ENCODE results near the gene ARID1B. TPM values are rescaled to one million over a fixed set of nuclear protein-coding genes. Genes with fewer than 3 reads are reported as not detected.

Gene ARID1B
- total and polyA plus RNA-seq, 7 experiments from 2014 or later = 17.5 to 164 (median 139) TPM

GRCh38 chr6:156832231-156832647 lies 55.1 kb downstream of the ARID1B start:
- no peaks in the 10 kb centered on the region for H3K9me3 ChIP-seq (ENCODE audit: control insufficient read depth in 2 of 3, low read length in 3 of 3)
- Mint-ChIP-seq H3K27me3 (no peaks in the 10 kb centered on the region), H3K9me3 (no peaks in the 10 kb centered on the region), H3K36me3 (peaks cover 6 to 43% (median 12%) of the 10 kb centered on the region in 5 donors), H3K4me1 (peaks cover 20 to 73% (median 67%) of the 10 kb centered on the region in 7 donors), H3K4me3 (peak overlapping the region in 1 of 10 donors; percentile 8), H3K27ac (peak overlapping the region in 1 of 9 donors; percentile 58)
- ChIA-PET CTCF (no interaction called here), POLR2A (no interaction called here)
- intact Hi-C loops (cut with micrococcal nuclease) = no loop called here
- no peak overlapping the region for H3K27ac ChIP-seq (ENCODE audit: low read depth, low read length)
- DNase-seq (no peak), ATAC-seq (no peak)
- no peaks in the 10 kb centered on the region for H3K27me3 ChIP-seq (ENCODE audit: control insufficient read depth in 2 of 2, insufficient read depth in 2 of 2, low read length in 2 of 2)
- peaks cover 0 to 10% (median 0%) of the 10 kb centered on the region in 3 experiments for H3K36me3 ChIP-seq (ENCODE audit: control insufficient read depth in 2 of 3, insufficient read depth in 3 of 3, low read length in 3 of 3)
- H3K4me3 ChIP-seq (ENCODE audit: low read length) = no peak overlapping the region
- peaks cover 0 to 6% of the 10 kb centered on the region in 2 donors for H3K4me1 ChIP-seq (ENCODE audit: control insufficient read depth in 2 of 2, insufficient read depth in 2 of 2, low read length in 2 of 2)

GRCh38 chr6:156832669-156833068 lies 55.5 kb downstream of the ARID1B start:
- ATAC-seq (no peak), DNase-seq (no peak)
- intact Hi-C loops (cut with micrococcal nuclease) = no loop called here
- Mint-ChIP-seq H3K27ac (no peak overlapping the region), H3K9me3 (no peaks in the 10 kb centered on the region), H3K36me3 (peaks cover 6 to 43% (median 12%) of the 10 kb centered on the region in 5 donors), H3K4me3 (peak overlapping the region in 1 of 10 donors; percentile 1), H3K4me1 (peaks cover 17 to 73% (median 69%) of the 10 kb centered on the region in 7 donors), H3K27me3 (no peaks in the 10 kb centered on the region)
- no peak overlapping the region for H3K27ac ChIP-seq (ENCODE audit: low read depth, low read length)
- no peak overlapping the region for H3K4me3 ChIP-seq (ENCODE audit: low read length)
- peaks cover 0 to 10% (median 0%) of the 10 kb centered on the region in 3 experiments for H3K36me3 ChIP-seq (ENCODE audit: control insufficient read depth in 2 of 3, insufficient read depth in 3 of 3, low read length in 3 of 3)
- ChIA-PET POLR2A (interaction anchor here (0.7 kb wide), 1 partner anchor 205 kb away, joined by 4 read pairs; no protein-coding TSS in a partner anchor), CTCF (no interaction called here)
- H3K27me3 ChIP-seq (ENCODE audit: control insufficient read depth in 2 of 2, insufficient read depth in 2 of 2, low read length in 2 of 2) = no peaks in the 10 kb centered on the region
- H3K4me1 ChIP-seq (ENCODE audit: control insufficient read depth in 2 of 2, insufficient read depth in 2 of 2, low read length in 2 of 2) = peaks cover 0 to 6% of the 10 kb centered on the region in 2 donors
- H3K9me3 ChIP-seq (ENCODE audit: control insufficient read depth in 2 of 3, low read length in 3 of 3) = no peaks in the 10 kb centered on the region

- intact Hi-C loops (cut with micrococcal nuclease) = no loop called here
- Mint-ChIP-seq H3K36me3 (peaks cover 6 to 42% (median 12%) of the 10 kb centered on the region in 5 donors), H3K27me3 (no peaks in the 10 kb centered on the region), H3K4me1 (peaks cover 11 to 71% (median 66%) of the 10 kb centered on the region in 7 donors), H3K4me3 (no peak overlapping the region), H3K27ac (no peak overlapping the region), H3K9me3 (no peaks in the 10 kb centered on the region)
- H3K27ac ChIP-seq (ENCODE audit: low read depth, low read length) = no peak overlapping the region
- H3K4me1 ChIP-seq (ENCODE audit: control insufficient read depth in 2 of 2, insufficient read depth in 2 of 2, low read length in 2 of 2) = peaks cover 0 to 6% of the 10 kb centered on the region in 2 donors
- no peak overlapping the region for H3K4me3 ChIP-seq (ENCODE audit: low read length)
- ChIA-PET POLR2A (no interaction called here), CTCF (no interaction called here)
- ATAC-seq = no peak
- H3K36me3 ChIP-seq (ENCODE audit: control insufficient read depth in 2 of 3, insufficient read depth in 3 of 3, low read length in 3 of 3) = peaks cover 0 to 10% (median 0%) of the 10 kb centered on the region in 3 experiments
- H3K9me3 ChIP-seq (ENCODE audit: control insufficient read depth in 2 of 3, low read length in 3 of 3) = no peaks in the 10 kb centered on the region
- DNase-seq = no peak
- no peaks in the 10 kb centered on the region for H3K27me3 ChIP-seq (ENCODE audit: control insufficient read depth in 2 of 2, insufficient read depth in 2 of 2, low read length in 2 of 2)
Measured at GRCh38 chr6:156833755-156834154, 56.6 kb downstream of the ARID1B start.

GRCh38 chr6:156839129-156839528 lies 62.0 kb downstream of the ARID1B start:
- POLR2A ChIA-PET = interaction anchor here (1.4 kb wide), 1 partner anchor 96 kb away, joined by 3 read pairs; no protein-coding TSS in a partner anchor
- no peak for ATAC-seq
- Histone ChIP-seq H3K27me3 (ENCODE audit: control insufficient read depth in 2 of 2, insufficient read depth in 2 of 2, low read length in 2 of 2) (no peaks in the 10 kb centered on the region), H3K4me1 (ENCODE audit: control insufficient read depth in 2 of 2, insufficient read depth in 2 of 2, low read length in 2 of 2) (peaks cover 0 to 18% of the 10 kb centered on the region in 2 donors), H3K9me3 (ENCODE audit: control insufficient read depth in 2 of 3, low read length in 3 of 3) (no peaks in the 10 kb centered on the region), H3K4me3 (ENCODE audit: low read length) (no peak overlapping the region), H3K36me3 (ENCODE audit: control insufficient read depth in 2 of 3, insufficient read depth in 3 of 3, low read length in 3 of 3) (no peaks in the 10 kb centered on the region), H3K27ac (ENCODE audit: low read depth, low read length) (no peak overlapping the region)
- intact Hi-C loops (cut with micrococcal nuclease) = no loop called here
- DNase-seq = no peak
- CTCF ChIA-PET = no interaction called here
- Mint-ChIP-seq H3K4me1 (peaks cover 33 to 81% (median 72%) of the 10 kb centered on the region in 7 donors), H3K36me3 (peaks cover 4 to 20% (median 5%) of the 10 kb centered on the region in 5 donors), H3K9me3 (no peaks in the 10 kb centered on the region), H3K27me3 (no peaks in the 10 kb centered on the region), H3K4me3 (peak overlapping the region in 1 of 10 donors; percentile 13), H3K27ac (peak overlapping the region in 1 of 9 donors; percentile 9)

- no peaks in the 10 kb centered on the region for H3K9me3 Mint-ChIP-seq
Measured at GRCh38 chr6:156839591-156840001, 62.4 kb downstream of the ARID1B start.

GRCh38 chr6:156840136-156840535 lies 63.0 kb downstream of the ARID1B start:
- Histone ChIP-seq H3K4me3 (ENCODE audit: low read length) (no peak overlapping the region), H3K9me3 (ENCODE audit: control insufficient read depth in 2 of 3, low read length in 3 of 3) (no peaks in the 10 kb centered on the region), H3K27ac (ENCODE audit: low read depth, low read length) (no peak overlapping the region), H3K36me3 (ENCODE audit: control insufficient read depth in 2 of 3, insufficient read depth in 3 of 3, low read length in 3 of 3) (no peaks in the 10 kb centered on the region), H3K27me3 (ENCODE audit: control insufficient read depth in 2 of 2, insufficient read depth in 2 of 2, low read length in 2 of 2) (no peaks in the 10 kb centered on the region), H3K4me1 (ENCODE audit: control insufficient read depth in 2 of 2, insufficient read depth in 2 of 2, low read length in 2 of 2) (peaks cover 0 to 25% of the 10 kb centered on the region in 2 donors)
- Mint-ChIP-seq H3K36me3 (peaks cover 3 to 23% (median 6%) of the 10 kb centered on the region in 5 donors), H3K9me3 (no peaks in the 10 kb centered on the region), H3K4me1 (peaks cover 43 to 87% (median 81%) of the 10 kb centered on the region in 7 donors), H3K27ac (peak overlapping the region in 4 of 9 donors; percentile 1 to 65 (median 14)), H3K27me3 (no peaks in the 10 kb centered on the region), H3K4me3 (peak overlapping the region in 6 of 10 donors; percentile 3 to 55 (median 26))
- intact Hi-C loops (cut with micrococcal nuclease) = no loop called here
- ATAC-seq (no peak), DNase-seq (no peak)
- POLR2A ChIA-PET = interaction anchor here (1.4 kb wide), 1 partner anchor 95 kb away, joined by 3 read pairs; no protein-coding TSS in a partner anchor
- CTCF ChIA-PET = no interaction called here

More at GRCh38 chr6:156839591-156840001, 62.4 kb downstream of the ARID1B start:
- Histone ChIP-seq H3K4me1 (ENCODE audit: control insufficient read depth in 2 of 2, insufficient read depth in 2 of 2, low read length in 2 of 2) (peaks cover 0 to 20% of the 10 kb centered on the region in 2 donors), H3K36me3 (ENCODE audit: control insufficient read depth in 2 of 3, insufficient read depth in 3 of 3, low read length in 3 of 3) (no peaks in the 10 kb centered on the region), H3K27ac (ENCODE audit: low read depth, low read length) (no peak overlapping the region), H3K27me3 (ENCODE audit: control insufficient read depth in 2 of 2, insufficient read depth in 2 of 2, low read length in 2 of 2) (no peaks in the 10 kb centered on the region), H3K9me3 (ENCODE audit: control insufficient read depth in 2 of 3, low read length in 3 of 3) (no peaks in the 10 kb centered on the region), H3K4me3 (ENCODE audit: low read length) (no peak overlapping the region)
- Mint-ChIP-seq H3K36me3 (peaks cover 3 to 21% (median 5%) of the 10 kb centered on the region in 5 donors), H3K4me1 (peaks cover 37 to 82% (median 76%) of the 10 kb centered on the region in 7 donors), H3K27ac (peak overlapping the region in 2 of 9 donors; percentile 9 to 47), H3K4me3 (peak overlapping the region in 2 of 10 donors; percentile 13 to 37), H3K27me3 (no peaks in the 10 kb centered on the region)
- ATAC-seq = no peak
- CTCF ChIA-PET = no interaction called here
- POLR2A ChIA-PET = interaction anchor here (1.4 kb wide), 1 partner anchor 95 kb away, joined by 3 read pairs; no protein-coding TSS in a partner anchor
- DNase-seq = no peak
- intact Hi-C loops (cut with micrococcal nuclease) = no loop called here

All from naive thymus-derived CD4-positive, alpha-beta T cell (primary cell).